GM19455 (cell line): Measurements from ENCODE around the gene DCLK1.

Source experiments
- ATAC-seq: cut with Tn5 transposase; IDR thresholded peaks from one replicate; pipeline ENCODE4 v1.9.1; 2021; ENCODE audit not compliant: unreplicated experiment

Gene DCLK1

GRCh38 chr13:35720690-35721554 lies 410.3 kb downstream of the DCLK1 start:
- ATAC-seq, result no peak

- no peak for ATAC-seq
Observed at GRCh38 chr13:35720290-35720689, 410.9 kb downstream of the DCLK1 start.
